ENCODE data around the gene TCF4. TPM values are rescaled to one million over a fixed set of nuclear protein-coding genes. Genes with fewer than 3 reads are reported as not detected.

TCF4 gene
- total and polyA plus RNA-seq, 5 donors = 17.3 to 73.6 (median 58.7) TPM

GRCh38 chr18:55309249-55309648 is 278.7 kb downstream of the TCF4 start:
- Histone ChIP-seq H3K4me1 (ENCODE audit: control insufficient read depth, insufficient read depth, low read length) (peaks cover 10% of the 10 kb centered on the region), H3K27me3 (ENCODE audit: control insufficient read depth, insufficient read depth) (no peaks in the 10 kb centered on the region), H3K4me3 (ENCODE audit: low read length) (no peak overlapping the region), H3K9me3 (ENCODE audit: control insufficient read depth, low read length) (no peaks in the 10 kb centered on the region), H3K27ac (ENCODE audit: low read length) (no peak overlapping the region)
- no peak for DNase-seq
- intact Hi-C loops (cut with DNase I) = no loop called here
- WGBS = 93% methylated on average over 4 of the region's 4 CpGs
- no peak for ATAC-seq

GRCh38 chr18:55307505-55307904 is 280.5 kb downstream of the TCF4 start:
- ATAC-seq = no peak

GRCh38 chr18:55306359-55307024 is 281.5 kb downstream of the TCF4 start:
- no peak overlapping the region for H3K27ac ChIP-seq (ENCODE audit: low read length)
- intact Hi-C loops (cut with DNase I) = no loop called here
- DNase-seq (no peak), ATAC-seq (no peak)
- H3K4me1 ChIP-seq (ENCODE audit: control insufficient read depth, insufficient read depth, low read length) = peaks cover 14% of the 10 kb centered on the region
- WGBS = 57% methylated on average over 2 of the region's 2 CpGs
- H3K4me3 ChIP-seq (ENCODE audit: low read length) = no peak overlapping the region
- H3K27me3 ChIP-seq (ENCODE audit: control insufficient read depth, insufficient read depth) = no peaks in the 10 kb centered on the region
- no peaks in the 10 kb centered on the region for H3K9me3 ChIP-seq (ENCODE audit: control insufficient read depth, low read length)

More at GRCh38 chr18:55307505-55307904, 280.5 kb downstream of the TCF4 start:
- no peak for DNase-seq
- Histone ChIP-seq H3K27ac (ENCODE audit: low read length) (no peak overlapping the region), H3K4me3 (ENCODE audit: low read length) (no peak overlapping the region), H3K4me1 (ENCODE audit: control insufficient read depth, insufficient read depth, low read length) (peaks cover 11% of the 10 kb centered on the region), H3K27me3 (ENCODE audit: control insufficient read depth, insufficient read depth) (no peaks in the 10 kb centered on the region), H3K9me3 (ENCODE audit: control insufficient read depth, low read length) (no peaks in the 10 kb centered on the region)
- intact Hi-C loops (cut with DNase I) = no loop called here
- WGBS = 73% methylated on average over 3 of the region's 3 CpGs

DNA sequence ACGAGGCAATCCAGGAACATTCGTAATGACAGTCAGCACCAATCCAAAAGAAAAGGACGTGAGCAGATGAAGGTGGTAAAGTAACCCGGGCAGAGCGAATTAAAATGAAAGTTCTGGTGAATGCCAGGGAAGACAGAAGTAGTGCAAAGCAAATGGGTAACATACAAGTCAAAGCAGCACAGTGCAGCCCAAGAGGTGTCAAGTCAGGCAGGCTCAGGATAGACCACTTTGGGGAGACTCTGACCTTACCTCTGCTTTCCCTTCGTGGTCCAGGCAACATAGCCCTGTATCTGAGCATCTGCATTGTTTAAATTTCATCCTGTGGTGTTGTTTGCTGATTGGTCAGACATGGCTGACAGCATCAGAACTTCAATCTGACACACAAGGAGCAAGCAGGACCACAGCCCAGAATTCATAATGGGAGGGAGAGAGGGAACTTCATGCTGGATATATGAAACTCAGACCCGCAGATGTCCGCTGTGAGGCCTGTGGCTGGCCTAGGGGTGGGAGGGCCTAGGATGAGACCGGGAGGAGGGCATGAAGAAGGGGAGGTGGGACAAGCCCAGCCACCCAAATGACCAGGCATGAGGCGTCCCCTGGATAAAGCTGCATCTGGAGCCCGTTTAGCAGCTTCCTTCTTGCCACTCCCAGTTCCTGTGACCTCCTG is 285.7 kb downstream of the TCF4 start:
- WGBS = 56% methylated on average over 11 of the region's 11 CpGs
- no peak for DNase-seq
- peaks cover 4% of the 10 kb centered on the region for H3K4me1 ChIP-seq (ENCODE audit: control insufficient read depth, insufficient read depth, low read length)

DNA sequence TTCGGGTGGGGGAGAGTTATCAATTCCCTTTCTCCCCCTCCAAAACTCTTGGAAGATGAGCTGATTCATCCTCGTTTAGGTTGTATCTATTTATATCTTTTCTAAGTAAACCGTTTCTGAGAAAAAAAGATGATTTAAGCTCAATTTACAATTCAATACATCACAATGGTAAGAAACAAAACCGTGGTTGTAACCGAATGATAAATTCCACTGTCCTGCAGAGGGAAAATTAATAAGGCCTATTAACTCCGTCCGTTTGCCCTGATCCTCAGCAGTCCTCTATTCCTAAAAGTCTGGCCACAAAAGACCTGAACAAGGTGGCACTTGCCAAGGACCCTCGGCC is 286.2 kb downstream of the TCF4 start:
- ATAC-seq (no peak), DNase-seq (no peak)
- intact Hi-C loops (cut with DNase I) = no loop called here
- H3K27ac ChIP-seq (ENCODE audit: low read length) = no peak overlapping the region
- H3K4me3 ChIP-seq (ENCODE audit: low read length) = no peak overlapping the region
- WGBS = 54% methylated on average over 8 of the region's 8 CpGs
- H3K9me3 ChIP-seq (ENCODE audit: control insufficient read depth, low read length) = no peaks in the 10 kb centered on the region
- H3K4me1 ChIP-seq (ENCODE audit: control insufficient read depth, insufficient read depth, low read length) = peaks cover 4% of the 10 kb centered on the region
- no peaks in the 10 kb centered on the region for H3K27me3 ChIP-seq (ENCODE audit: control insufficient read depth, insufficient read depth)

More for the DNA sequence above, 285.7 kb downstream of the TCF4 start:
- peak; percentile 48 to 67 for ATAC-seq
- peak overlapping the region; percentile 6 for H3K27ac ChIP-seq (ENCODE audit: low read length)
- intact Hi-C loops (cut with DNase I) = no loop called here
- no peaks in the 10 kb centered on the region for H3K27me3 ChIP-seq (ENCODE audit: control insufficient read depth, insufficient read depth)
- peak overlapping the region; percentile 1 for H3K4me3 ChIP-seq (ENCODE audit: low read length)
- no peaks in the 10 kb centered on the region for H3K9me3 ChIP-seq (ENCODE audit: control insufficient read depth, low read length)

- intact Hi-C loops (cut with DNase I) = no loop called here
- H3K4me3 ChIP-seq (ENCODE audit: low read length) = no peak overlapping the region
These were observed 287.0 kb downstream of the TCF4 start for GRCh38 chr18:55300936-55301531.

GRCh38 chr18:55300421-55300935 is 287.5 kb downstream of the TCF4 start:
- H3K9me3 ChIP-seq (ENCODE audit: control insufficient read depth, low read length) = no peaks in the 10 kb centered on the region
- ATAC-seq (no peak), DNase-seq (no peak)
- no peak overlapping the region for H3K27ac ChIP-seq (ENCODE audit: low read length)
- WGBS = 76% methylated on average over 11 of the region's 11 CpGs
- no peak overlapping the region for H3K4me3 ChIP-seq (ENCODE audit: low read length)
- intact Hi-C loops (cut with DNase I) = no loop called here
- no peaks in the 10 kb centered on the region for H3K27me3 ChIP-seq (ENCODE audit: control insufficient read depth, insufficient read depth)
- H3K4me1 ChIP-seq (ENCODE audit: control insufficient read depth, insufficient read depth, low read length) = peaks cover 6% of the 10 kb centered on the region

More at GRCh38 chr18:55300936-55301531, 287.0 kb downstream of the TCF4 start:
- DNase-seq (no peak), ATAC-seq (no peak)
- 66% methylated on average over 14 of the region's 14 CpGs for WGBS
- Histone ChIP-seq H3K4me1 (ENCODE audit: control insufficient read depth, insufficient read depth, low read length) (peaks cover 6% of the 10 kb centered on the region), H3K27ac (ENCODE audit: low read length) (no peak overlapping the region), H3K9me3 (ENCODE audit: control insufficient read depth, low read length) (no peaks in the 10 kb centered on the region), H3K27me3 (ENCODE audit: control insufficient read depth, insufficient read depth) (no peaks in the 10 kb centered on the region)

DNA sequence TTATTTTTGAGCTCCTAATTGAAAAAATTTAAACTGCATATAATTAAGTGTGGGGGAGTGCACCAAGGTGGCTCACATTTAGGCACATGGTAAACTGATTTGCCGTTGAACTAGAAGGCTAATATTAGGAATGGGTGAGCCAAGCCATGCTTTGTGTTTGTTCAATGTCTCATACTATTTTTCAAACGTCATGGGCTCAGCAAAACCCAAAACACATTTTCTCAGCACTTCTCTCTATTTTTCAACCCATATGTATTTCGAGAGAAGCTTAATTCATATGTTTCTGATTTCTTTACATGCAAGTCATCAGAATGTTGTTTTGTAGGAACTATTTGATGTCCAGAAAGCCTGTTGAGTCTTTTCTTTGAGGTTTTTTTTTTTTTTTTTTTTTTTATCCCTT is 291.2 kb downstream of the TCF4 start:
- 75% methylated on average over 3 of the region's 3 CpGs for WGBS
- Histone ChIP-seq H3K27me3 (ENCODE audit: control insufficient read depth, insufficient read depth) (no peaks in the 10 kb centered on the region), H3K9me3 (ENCODE audit: control insufficient read depth, low read length) (no peaks in the 10 kb centered on the region), H3K4me3 (ENCODE audit: low read length) (no peak overlapping the region), H3K27ac (ENCODE audit: low read length) (no peak overlapping the region), H3K4me1 (ENCODE audit: control insufficient read depth, insufficient read depth, low read length) (peaks cover 3% of the 10 kb centered on the region)
- intact Hi-C loops (cut with DNase I) = no loop called here
- DNase-seq (no peak), ATAC-seq (no peak)

DNA sequence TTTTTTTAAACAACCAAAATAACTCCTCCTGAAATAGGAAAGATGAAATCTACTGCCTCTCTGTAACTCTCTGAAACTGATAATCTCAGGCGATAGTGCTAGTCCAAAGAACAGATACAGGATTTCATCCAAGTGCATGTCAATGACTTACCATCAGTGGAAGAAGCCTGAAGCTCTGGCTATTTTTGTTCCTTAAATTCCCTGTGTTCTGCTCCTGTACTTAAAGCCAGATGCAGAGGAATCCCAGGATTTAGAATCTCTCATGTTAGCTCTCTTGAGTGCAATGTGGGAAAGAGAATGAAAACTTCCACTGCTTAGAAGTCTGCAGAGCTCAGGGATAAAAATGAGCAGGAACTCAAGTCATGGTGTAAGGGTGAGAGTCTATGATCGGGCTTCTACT is 291.9 kb downstream of the TCF4 start:
- no peaks in the 10 kb centered on the region for H3K9me3 ChIP-seq (ENCODE audit: control insufficient read depth, low read length)
- ATAC-seq (no peak), DNase-seq (no peak)
- no peak overlapping the region for H3K4me3 ChIP-seq (ENCODE audit: low read length)
- H3K27ac ChIP-seq (ENCODE audit: low read length) = no peak overlapping the region
- 68% methylated on average over 2 of the region's 2 CpGs for WGBS
- intact Hi-C loops (cut with DNase I) = no loop called here
- H3K27me3 ChIP-seq (ENCODE audit: control insufficient read depth, insufficient read depth) = no peaks in the 10 kb centered on the region
- peaks cover 3% of the 10 kb centered on the region for H3K4me1 ChIP-seq (ENCODE audit: control insufficient read depth, insufficient read depth, low read length)

DNA sequence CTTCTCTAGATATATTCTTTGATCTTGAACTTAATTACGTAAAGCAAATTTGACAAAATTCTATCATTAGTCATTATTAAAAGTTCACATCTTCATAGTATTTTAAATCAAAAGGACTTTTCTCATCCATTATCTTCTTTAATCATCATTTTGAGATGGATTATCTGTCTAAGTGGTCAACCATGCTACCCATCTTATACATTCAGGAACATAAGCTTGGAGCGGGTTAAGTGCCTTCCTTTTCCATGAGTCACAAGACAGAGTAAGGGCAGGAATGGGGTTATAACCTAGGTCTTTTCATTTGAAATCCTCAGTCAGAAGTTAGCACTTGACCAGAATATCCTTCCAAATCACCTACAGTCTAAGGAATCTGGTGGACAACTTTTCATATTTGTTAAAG is 297.1 kb downstream of the TCF4 start:
- DNase-seq (no peak), ATAC-seq (no peak)
- Histone ChIP-seq H3K27ac (ENCODE audit: low read length) (no peak overlapping the region), H3K27me3 (ENCODE audit: control insufficient read depth, insufficient read depth) (no peaks in the 10 kb centered on the region), H3K4me3 (ENCODE audit: low read length) (no peak overlapping the region), H3K9me3 (ENCODE audit: control insufficient read depth, low read length) (no peaks in the 10 kb centered on the region), H3K4me1 (ENCODE audit: control insufficient read depth, insufficient read depth, low read length) (peaks cover 6% of the 10 kb centered on the region)
- intact Hi-C loops (cut with DNase I) = no loop called here
- 91% methylated on average over 2 of the region's 2 CpGs for WGBS

DNA sequence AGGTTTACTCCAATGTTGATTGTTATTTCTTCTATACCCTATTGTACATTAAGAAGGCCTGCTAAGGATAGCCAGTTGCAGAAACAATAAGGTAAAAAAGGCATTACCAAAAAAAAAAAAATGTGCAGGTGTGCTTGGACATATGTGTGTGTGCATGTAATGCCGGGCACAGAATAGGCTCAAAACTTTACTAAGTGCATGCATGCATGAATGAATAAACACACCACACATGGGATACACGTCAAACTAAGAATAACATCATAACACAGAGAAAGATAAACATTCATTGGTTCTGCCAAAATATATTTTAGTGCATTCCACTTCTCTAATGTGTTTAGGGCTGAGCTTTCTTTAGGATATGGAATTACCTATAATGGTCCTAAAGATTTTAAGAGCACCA is 298.2 kb downstream of the TCF4 start:
- intact Hi-C loops (cut with DNase I) = no loop called here
- 43% methylated on average over 2 of the region's 2 CpGs for WGBS
- Histone ChIP-seq H3K27me3 (ENCODE audit: control insufficient read depth, insufficient read depth) (no peaks in the 10 kb centered on the region), H3K4me1 (ENCODE audit: control insufficient read depth, insufficient read depth, low read length) (peaks cover 6% of the 10 kb centered on the region), H3K4me3 (ENCODE audit: low read length) (no peak overlapping the region), H3K27ac (ENCODE audit: low read length) (no peak overlapping the region), H3K9me3 (ENCODE audit: control insufficient read depth, low read length) (no peaks in the 10 kb centered on the region)
- DNase-seq (no peak), ATAC-seq (no peak)

Measured in right cardiac atrium (tissue), 5 donors.